NCI-H1092 treated with DMSO at 0.1 percent for 48 hours (cell line): ENCODE results near the gene DISC1.
"Not testable (repeated sequence)": the region's sequence is repeated elsewhere in the genome, so short reads cannot be mapped to it uniquely, and the experiment has no call there.

Experiments
- DNase-seq: peaks from one replicate; lab custom pipeline; 2025; lab: John Stamatoyannopoulos, UW

Gene DISC1

DNA sequence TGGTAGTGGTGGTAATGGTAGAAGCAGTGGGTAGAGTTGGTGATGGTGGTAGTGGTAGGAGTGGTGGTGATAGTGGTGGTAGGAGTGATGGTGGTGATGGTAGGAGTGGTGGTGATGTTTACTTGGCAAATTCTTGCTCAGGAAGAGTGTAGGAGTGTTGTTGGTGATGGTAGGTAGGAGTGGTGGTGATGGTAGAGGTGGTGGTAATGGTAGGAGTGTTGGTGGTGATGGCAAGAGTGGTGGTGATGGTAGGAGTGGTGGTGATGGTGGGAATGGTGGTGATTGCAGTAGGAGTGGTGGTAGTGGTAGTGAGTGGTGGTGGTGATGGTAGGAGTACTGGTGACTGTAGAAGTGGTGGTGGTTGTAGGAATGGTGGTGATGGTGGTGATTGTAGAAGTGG lies 106.5 kb downstream of the DISC1 start:
- no peak for DNase-seq

DNA sequence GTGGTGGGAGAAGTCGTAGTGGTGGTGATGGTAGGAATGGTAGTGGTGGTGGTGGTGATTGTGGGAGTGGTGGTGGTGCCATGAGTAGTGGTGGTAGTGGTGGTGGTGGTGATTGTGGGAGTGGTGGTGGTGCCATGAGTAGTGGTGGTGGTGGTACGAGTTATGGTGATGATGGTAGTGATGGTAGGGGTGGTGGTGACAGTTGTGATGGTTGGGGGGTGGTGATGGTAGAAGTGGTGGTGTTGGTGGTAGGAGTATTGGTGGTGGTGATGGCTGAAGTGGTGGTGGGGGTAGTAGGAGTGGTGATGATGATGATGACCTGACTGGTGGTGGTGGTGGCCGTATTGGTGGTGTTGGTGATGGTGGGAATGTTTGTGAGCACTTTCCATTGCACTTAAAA lies 107.1 kb downstream of the DISC1 start:
- no peak for DNase-seq

- DNase-seq, result no peak
Observed at GRCh38 chr1:231734417-231734816, 107.8 kb downstream of the DISC1 start.

- no peak for DNase-seq
Observed at GRCh38 chr1:231735411-231735810, 108.8 kb downstream of the DISC1 start.

- DNase-seq, result no peak
Observed at GRCh38 chr1:231735941-231736340, 109.4 kb downstream of the DISC1 start.

- DNase-seq, result no peak
Observed at GRCh38 chr1:231736464-231736863, 109.9 kb downstream of the DISC1 start.

GRCh38 chr1:231738554-231738953 lies 112.0 kb downstream of the DISC1 start:
- no peak for DNase-seq

DNA sequence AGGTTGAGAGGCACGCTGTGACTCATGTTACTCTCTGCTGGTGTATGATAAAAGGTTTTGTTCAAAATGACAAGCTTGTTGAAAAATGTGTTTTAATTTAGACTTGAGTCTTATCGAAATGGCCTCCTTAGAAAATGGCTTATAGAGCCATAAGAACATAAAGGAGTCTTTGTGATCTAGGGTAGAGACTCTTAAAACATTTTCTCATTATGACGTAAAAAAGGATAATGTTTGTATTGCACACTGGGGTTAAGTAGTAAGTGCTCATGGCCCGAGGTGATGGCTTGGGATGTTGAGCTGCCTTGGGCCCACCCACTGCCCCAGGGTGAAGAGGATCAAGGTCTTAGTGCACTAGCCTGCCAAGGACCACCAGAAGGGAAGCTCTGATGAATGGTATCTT lies 117.4 kb downstream of the DISC1 start:
- no peak for DNase-seq

DNA sequence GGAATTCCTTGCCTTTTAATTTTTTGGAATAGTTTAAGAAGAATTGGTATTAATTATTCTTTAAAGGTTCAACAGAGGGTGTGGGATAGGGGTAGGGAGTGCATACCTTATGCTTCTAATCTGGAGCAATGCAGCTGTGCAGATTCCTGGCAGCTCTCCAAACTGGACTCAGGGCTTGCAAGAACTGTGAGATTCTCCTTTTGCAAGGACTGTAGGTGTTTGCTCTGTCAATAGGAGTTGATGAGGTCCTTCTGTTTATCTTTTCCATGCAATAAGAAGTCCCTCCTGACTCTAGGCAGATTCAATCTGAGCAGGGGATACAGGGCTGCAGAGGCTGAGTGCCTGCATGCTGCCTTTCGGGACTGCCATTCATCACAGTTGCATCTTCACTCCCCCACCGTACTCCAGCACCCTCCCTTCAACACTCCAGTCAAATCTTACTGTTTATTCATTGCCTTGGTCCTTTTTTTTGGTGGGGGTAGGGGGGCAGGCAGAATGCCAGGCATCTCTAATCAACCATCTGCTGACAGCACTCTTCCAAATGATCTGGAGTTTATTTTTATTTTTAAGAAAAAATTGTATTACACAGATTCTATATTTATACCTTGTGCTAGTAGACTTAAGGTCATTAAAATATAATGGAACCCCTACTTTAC lies 122.3 kb downstream of the DISC1 start:
- no peak for DNase-seq

GRCh38 chr1:231750296-231750695 lies 123.7 kb downstream of the DISC1 start:
- no peak for DNase-seq

DNA sequence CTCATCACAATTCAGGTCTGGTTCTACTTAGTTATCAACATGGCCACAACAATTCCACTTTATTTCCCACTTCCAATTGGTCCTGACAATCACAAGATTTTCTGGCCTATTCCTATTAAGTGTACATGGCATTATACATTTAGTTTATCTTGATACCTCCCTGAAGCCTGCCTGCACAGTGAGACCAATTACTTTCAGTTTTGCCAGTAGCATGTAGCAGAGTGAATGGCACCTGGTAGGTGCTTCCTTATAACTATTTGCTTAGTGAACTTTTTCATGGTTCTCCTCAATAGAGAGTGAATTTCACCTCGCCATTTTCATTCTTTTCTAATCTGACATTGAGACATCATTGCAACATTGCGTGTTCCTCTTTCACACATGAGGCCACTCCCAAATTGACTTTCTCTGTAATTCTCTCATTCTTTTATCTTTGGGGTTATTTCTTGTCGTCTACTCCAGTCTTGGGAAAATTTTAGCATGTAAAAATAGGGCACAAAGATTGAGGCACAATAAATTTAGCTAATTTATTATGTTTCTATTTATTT lies 124.3 kb downstream of the DISC1 start:
- DNase-seq, result no peak

GRCh38 chr1:231751415-231751814 lies 124.8 kb downstream of the DISC1 start:
- DNase-seq, result no peak

DNA sequence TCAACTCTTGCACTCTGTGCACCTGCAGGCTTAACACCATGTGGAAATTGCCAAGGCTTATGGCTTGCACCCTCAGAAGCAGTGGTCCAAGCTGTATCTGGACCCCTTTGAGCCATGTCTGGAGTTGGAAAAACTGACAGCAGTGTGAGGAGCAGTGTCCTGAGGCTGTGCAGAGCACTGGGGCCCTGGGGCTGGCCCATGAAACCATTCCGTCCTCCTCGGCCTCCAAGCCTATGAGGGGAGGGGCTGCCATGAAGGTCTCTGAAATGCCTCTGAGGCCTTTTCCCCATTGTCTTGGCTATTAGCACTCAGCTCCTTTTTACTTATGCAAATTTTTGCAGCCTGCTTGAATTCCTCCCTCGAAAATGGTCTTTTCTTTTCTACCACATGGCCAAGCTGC lies 126.7 kb downstream of the DISC1 start:
- no peak for DNase-seq

- DNase-seq, result no peak
Observed at GRCh38 chr1:231757101-231757404, 130.5 kb downstream of the DISC1 start.

DNA sequence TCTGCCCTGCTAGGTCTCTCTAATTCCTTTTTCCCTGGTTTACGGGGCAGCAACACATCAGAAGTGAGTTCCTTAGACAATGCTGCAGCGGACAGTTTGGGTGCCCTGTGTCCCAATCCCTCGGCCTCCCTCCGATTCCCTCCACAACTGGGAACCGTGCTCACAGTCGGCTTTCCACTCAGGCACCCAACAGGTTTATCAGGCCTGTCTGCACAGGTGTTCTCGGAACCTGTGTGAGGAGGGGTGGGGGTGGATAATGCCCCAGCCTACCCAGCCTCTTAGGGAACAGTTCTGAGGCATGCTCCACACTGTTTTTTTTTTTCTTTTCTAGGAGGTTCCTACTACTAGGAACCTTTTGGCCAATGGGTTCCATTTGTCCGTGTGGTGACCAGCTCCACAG lies 131.2 kb downstream of the DISC1 start:
- no peak for DNase-seq

DNA sequence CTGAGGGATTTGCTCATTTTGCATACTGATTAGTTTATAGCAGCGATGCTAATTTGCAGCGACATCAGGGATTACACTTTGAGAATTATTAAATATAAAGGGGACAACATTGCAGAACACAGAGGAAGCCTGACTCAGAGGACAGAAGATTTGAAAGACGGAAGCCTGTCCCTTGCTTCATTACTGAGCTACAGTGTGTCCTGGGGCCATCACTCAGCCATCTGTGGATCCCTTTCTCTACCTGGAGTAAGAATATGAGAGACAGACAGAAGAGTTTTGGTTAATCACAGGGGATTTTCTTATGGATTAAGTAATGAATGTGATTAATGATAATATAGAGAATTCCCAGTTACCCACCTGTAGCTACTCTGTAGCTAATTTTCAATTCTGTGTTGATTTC lies 134.7 kb downstream of the DISC1 start:
- no peak for DNase-seq

DNA sequence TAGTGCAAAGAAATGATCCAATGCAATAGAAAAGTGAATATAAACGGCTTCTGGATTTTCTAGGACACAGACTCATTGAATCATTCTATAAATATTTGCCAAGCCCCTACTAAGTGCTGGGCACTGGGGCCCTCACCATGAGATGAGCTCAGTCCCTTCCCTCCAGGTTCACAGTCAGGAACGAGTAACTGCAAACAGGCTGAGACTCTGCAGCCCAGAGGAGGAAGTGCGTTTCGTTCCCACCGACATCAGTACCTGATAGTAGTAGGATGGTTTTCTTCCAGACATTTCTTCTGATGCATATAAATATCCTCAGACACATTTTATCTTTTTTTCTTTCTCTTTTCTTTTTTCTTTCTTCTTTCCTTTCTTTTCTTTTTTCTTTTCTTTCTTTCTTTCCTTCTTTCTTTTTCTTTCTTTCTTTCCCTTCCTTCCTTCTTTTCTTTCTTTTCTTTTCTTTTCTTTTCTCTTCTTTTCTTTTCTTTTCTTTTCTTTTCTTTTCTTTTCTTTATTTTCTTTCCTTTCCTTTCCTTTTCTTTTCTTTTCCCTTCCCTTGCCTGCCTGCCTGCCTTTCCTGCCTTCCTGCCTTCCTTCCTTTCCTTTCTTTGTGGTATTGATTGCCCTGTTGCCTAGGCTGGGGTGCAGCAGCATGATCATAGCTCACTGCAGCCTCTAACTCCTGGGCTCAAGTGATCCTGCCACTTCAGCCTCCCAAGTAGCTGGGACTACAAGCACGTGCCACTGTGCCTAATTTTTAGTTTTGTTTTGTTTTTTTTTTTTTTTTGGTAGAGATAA lies 135.4 kb downstream of the DISC1 start:
- DNase-seq, result no peak

DNA sequence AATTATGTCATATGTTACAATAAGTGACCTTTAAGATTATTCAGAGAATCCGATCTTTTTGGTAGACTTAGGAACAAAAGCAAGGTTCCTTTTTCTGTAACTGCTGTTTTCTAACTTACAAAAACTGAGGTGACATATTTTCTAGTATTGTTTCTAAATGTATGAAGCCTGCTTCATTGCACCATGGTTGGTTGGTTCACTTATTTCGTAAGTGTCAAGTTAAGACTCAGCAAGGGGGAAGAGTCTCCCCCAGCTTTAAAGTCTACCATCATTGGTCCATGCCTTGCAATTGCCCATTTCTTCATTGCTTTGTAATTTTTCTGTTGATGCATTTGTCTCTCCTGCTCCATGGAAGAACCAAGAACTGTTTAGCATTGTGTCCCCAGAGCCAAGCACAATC lies 136.9 kb downstream of the DISC1 start:
- DNase-seq, result no peak

DNA sequence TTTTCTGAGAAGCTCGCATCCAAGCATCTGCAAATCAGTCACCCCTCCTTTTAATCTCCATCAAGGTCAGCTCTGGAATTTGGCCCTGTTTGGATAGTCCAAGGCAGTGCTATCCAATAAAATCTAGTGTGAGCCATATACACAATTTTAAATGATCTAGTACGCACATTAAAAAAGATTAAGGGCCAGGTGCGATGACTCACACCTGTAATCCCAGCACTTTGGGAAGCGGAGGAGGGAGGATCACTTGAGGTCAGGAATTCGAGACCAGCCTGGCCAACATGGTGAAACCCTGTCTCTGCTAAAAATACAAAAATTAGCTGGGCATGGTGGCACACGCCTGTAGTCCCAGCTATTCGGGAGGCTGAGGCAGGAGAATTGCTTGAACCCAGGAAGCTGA lies 139.2 kb downstream of the DISC1 start:
- DNase-seq, result not testable (repeated sequence)

DNA sequence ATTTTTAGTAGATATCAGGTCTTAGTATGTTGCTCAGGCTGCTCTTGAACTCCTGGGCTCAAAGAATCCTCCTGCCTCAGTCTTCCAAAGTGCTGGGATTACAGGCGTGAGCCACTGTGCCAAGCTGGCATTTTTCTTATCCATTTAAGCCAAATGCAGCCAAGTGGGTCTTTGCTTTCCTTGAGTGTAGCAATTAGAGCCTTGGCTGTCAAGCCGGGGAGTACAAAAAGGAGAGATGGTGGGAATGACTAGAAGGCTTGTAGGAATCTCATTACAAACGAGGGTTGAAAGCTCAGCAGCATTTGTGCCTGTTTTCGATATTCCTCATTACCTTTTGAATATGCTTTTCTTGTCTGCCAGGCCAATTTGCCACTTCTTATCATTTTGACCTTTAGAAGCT lies 140.9 kb downstream of the DISC1 start:
- DNase-seq, result no peak

- DNase-seq, result no peak
Observed at GRCh38 chr1:231768416-231768815, 141.8 kb downstream of the DISC1 start.

DNA sequence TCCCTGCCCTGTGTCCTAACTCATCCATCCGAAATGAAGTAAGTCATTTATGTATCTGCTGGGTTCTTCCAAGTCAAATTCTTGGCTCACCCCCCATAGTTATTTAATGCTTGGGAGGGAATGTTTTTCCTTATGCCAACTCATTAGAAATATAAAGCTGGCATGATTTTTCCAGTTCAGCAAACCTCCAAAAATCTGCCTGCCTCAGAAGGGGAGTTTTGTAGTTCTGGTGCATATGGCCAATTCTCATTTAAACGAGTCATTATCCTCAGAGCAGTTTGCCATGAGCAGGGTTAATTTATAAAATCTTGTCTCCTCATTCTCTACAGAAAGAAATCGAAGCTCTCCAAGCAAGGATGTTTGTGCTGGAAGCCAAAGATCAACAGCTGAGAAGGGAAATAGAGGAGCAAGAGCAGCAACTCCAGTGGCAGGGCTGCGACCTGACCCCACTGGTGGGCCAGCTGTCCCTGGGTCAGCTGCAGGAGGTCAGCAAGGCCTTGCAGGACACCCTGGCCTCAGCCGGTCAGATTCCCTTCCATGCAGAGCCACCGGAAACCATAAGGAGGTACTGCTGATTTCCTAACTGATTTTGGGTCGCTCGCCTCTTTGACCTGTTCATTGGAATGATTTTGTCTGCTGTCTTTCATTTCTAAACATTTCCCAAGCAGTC lies 144.1 kb downstream of the DISC1 start:
- no peak for DNase-seq

- no peak for DNase-seq
Observed at GRCh38 chr1:231774719-231775335, 148.2 kb downstream of the DISC1 start.
